ENCODE results near the gene FARS2. TPM values are rescaled to one million over a fixed set of nuclear protein-coding genes. Genes with fewer than 3 reads are reported as not detected.
"Not testable (repeated sequence)": the region's sequence is repeated elsewhere in the genome, so short reads cannot be mapped to it uniquely, and the experiment has no call there.

Gene FARS2
- total and polyA plus RNA-seq, 7 experiments from 2014 or later, result 16.2 to 28.1 (median 20.8) TPM

DNA sequence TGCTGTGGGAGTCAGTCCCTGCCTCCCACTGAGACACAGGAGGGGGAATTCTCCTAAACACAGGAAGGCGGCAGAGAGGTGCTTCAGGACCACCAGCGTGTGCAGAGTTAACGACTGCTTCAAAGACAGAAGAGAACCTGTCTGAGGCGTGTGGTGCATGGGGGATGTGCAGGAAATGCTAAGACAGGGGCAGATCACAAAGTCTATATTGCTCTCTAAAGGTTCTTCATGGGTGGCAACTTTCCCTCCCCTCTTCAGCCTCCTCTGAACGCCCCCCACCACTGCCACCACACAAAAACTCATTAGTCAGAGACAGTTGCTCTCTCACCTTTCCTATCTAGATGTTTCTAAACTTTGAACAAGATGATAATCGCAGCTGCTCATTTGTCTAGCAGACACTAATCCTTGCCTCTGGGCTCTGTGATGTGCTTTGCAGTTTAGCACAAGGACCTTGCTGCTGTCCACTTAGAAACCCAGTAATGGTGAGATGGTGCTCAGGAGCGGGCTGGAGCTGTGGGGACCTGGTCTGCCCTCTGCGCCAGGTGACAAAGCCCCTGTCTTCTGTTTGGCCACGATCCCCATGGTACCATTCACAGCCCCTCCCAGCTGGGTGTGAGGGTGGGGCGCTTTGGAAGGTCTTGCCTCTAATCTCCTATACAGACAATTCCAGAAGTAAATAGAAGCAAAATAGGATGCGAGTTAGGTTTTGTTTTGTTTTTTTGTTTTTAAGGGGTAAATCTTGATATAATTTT lies 525.8 kb downstream of the FARS2 start:
- intact Hi-C loops (cut with micrococcal nuclease), result loop anchor here in 1 of 2 donors (2.0 kb wide), 2 partner anchors 206 to 316 kb away; no protein-coding TSS in a partner anchor
- Mint-ChIP-seq H3K4me1 (peaks cover 0 to 26% (median 23%) of the 10 kb centered on the region in 7 donors), H3K36me3 (peaks cover 0 to 11% (median 3%) of the 10 kb centered on the region in 5 donors), H3K4me3 (peak overlapping the region in 7 of 10 donors; percentile 8 to 56 (median 39)), H3K9me3 (peaks cover 0 to 6% (median 0%) of the 10 kb centered on the region in 11 donors), H3K27me3 (peaks cover 0 to 5% (median 0%) of the 10 kb centered on the region in 5 donors), H3K27ac (peak overlapping the region in 4 of 9 donors; percentile 25 to 85 (median 60))
- POLR2A ChIA-PET, result interaction anchor here (0.7 to 0.9 kb wide), 2 partner anchors 80 to 611 kb away, joined by 3 read pairs; no protein-coding TSS in a partner anchor
- H3K27me3 ChIP-seq (ENCODE audit: control insufficient read depth in 2 of 2, insufficient read depth in 2 of 2, low read length in 2 of 2), result no peaks in the 10 kb centered on the region
- ATAC-seq (no peak), DNase-seq (peak in 5 of 9 donors; percentile 16 to 47 (median 30))
- H3K9me3 ChIP-seq (ENCODE audit: control insufficient read depth in 2 of 3, low read length in 3 of 3), result no peaks in the 10 kb centered on the region
- H3K36me3 ChIP-seq (ENCODE audit: control insufficient read depth in 2 of 3, insufficient read depth in 3 of 3, low read length in 3 of 3), result no peaks in the 10 kb centered on the region
- CTCF ChIA-PET, result no interaction called here
- no peak overlapping the region for H3K4me3 ChIP-seq (ENCODE audit: low read length)
- H3K27ac ChIP-seq (ENCODE audit: low read depth, low read length), result no peak overlapping the region
- H3K4me1 ChIP-seq (ENCODE audit: control insufficient read depth in 2 of 2, insufficient read depth in 2 of 2, low read length in 2 of 2), result peaks cover 0 to 11% of the 10 kb centered on the region in 2 donors

DNA sequence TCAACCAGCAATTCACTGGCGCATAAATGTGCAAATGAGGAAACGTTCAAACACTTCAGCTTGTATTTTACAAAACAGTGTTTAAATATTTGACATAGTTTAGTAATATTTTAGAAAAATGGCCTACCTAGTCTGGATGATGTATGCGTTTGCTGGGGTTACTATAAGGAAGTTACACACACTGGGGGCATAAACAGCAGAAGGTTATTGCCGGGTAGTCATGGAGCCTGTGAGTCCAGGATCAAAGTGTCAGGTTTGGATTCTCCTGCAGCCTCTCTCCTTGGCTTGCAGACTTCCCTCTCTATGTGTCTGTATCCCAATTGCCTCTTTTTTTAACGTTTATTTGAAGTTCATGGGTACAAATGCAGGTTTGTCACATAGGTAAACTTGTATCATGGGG lies 528.1 kb downstream of the FARS2 start:
- H3K27ac Mint-ChIP-seq; POLR2A ChIA-PET; H3K4me3 ChIP-seq (ENCODE audit: low read length); intact Hi-C loops (cut with micrococcal nuclease); H3K36me3 ChIP-seq (ENCODE audit: control insufficient read depth in 2 of 3, insufficient read depth in 3 of 3, low read length in 3 of 3); ATAC-seq; H3K4me3 Mint-ChIP-seq; H3K9me3 ChIP-seq (ENCODE audit: control insufficient read depth in 2 of 3, low read length in 3 of 3); DNase-seq; H3K27me3 ChIP-seq (ENCODE audit: control insufficient read depth in 2 of 2, insufficient read depth in 2 of 2, low read length in 2 of 2); CTCF ChIA-PET; H3K27me3 Mint-ChIP-seq; H3K27ac ChIP-seq (ENCODE audit: low read depth, low read length): not testable (repeated sequence)
- H3K4me1 ChIP-seq (ENCODE audit: control insufficient read depth in 2 of 2, insufficient read depth in 2 of 2, low read length in 2 of 2), result peaks cover 0 to 11% of the 10 kb centered on the region in 2 donors
- Mint-ChIP-seq H3K36me3 (peaks cover 0 to 22% (median 11%) of the 10 kb centered on the region in 5 donors), H3K4me1 (peaks cover 0 to 25% (median 22%) of the 10 kb centered on the region in 7 donors), H3K9me3 (peaks cover 0 to 17% (median 2%) of the 10 kb centered on the region in 11 donors)

DNA sequence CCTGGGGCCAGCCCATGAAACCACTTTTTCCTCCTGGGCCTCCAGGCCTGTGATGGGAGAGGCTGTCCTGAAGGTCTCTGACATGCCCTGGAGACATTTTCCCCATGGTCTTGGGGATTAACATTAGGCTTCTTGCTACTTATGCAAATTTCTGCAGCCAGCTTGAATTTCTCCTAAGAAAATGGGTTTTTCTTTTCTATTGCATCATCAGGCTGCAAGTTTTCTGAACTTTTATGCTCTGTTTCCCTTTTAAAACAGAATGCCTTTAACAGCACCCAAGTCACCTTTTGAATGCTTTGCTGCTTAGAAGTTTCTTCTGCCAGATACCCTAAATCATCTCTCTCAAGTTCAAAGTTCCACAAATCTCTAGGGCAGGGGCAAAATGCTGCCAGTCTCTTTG lies 535.2 kb downstream of the FARS2 start:
- peaks cover 0 to 40% (median 12%) of the 10 kb centered on the region in 11 donors for H3K9me3 Mint-ChIP-seq
- H3K4me1 Mint-ChIP-seq; intact Hi-C loops (cut with micrococcal nuclease); H3K9me3 ChIP-seq (ENCODE audit: control insufficient read depth in 2 of 3, low read length in 3 of 3); CTCF ChIA-PET; H3K4me3 Mint-ChIP-seq; H3K36me3 ChIP-seq (ENCODE audit: control insufficient read depth in 2 of 3, insufficient read depth in 3 of 3, low read length in 3 of 3); DNase-seq; H3K4me3 ChIP-seq (ENCODE audit: low read length); H3K27me3 ChIP-seq (ENCODE audit: control insufficient read depth in 2 of 2, insufficient read depth in 2 of 2, low read length in 2 of 2); H3K27ac Mint-ChIP-seq; H3K27me3 Mint-ChIP-seq; H3K27ac ChIP-seq (ENCODE audit: low read depth, low read length); ATAC-seq; POLR2A ChIA-PET; H3K4me1 ChIP-seq (ENCODE audit: control insufficient read depth in 2 of 2, insufficient read depth in 2 of 2, low read length in 2 of 2): not testable (repeated sequence)
- H3K36me3 Mint-ChIP-seq, result peaks cover 0 to 36% (median 17%) of the 10 kb centered on the region in 5 donors

DNA sequence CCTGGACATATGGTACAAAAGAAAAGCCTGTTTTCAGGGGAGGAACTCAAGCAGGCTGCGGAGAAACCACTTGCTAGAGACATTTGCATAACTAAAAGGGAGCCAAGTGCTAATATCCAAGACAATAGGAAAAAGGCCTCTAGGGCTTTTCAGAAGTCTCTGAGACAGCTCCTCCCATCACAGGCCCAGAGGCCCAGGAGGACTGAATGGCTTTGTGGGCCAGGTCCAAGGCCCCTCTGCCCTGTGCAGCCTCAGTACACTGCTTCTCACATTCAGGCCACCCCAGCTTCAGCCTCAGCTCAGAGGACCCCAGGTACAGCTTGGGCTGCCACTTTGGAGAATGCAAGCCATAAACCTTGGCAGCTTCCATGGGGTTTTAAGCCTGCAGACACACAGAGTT lies 545.1 kb downstream of the FARS2 start:
- POLR2A ChIA-PET, H3K4me3 Mint-ChIP-seq: not testable (repeated sequence)

DNA sequence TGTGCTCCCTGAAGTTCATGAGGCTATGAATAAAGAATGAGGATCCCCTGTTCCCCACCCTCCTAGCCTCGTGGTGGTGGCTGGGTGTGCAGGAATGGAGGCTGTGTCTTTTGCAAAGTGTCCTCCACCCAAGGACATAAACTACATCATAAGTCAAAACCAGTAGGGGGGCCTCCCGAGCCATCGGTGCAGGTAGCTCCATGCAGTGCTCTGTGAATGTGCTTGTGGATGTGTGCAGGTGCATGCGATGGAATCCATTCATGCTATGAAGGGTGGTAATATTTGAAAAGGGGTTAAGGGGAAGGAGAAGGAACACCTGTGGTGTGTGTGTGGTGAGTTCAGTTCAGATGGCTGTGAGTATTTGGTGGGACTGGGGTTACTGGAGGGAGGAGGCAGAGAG lies 548.1 kb downstream of the FARS2 start:
- Mint-ChIP-seq H3K9me3 (peaks cover 5 to 29% (median 11%) of the 10 kb centered on the region in 11 donors), H3K27me3 (peaks cover 0 to 3% (median 0%) of the 10 kb centered on the region in 5 donors), H3K4me1 (peaks cover 16 to 42% (median 26%) of the 10 kb centered on the region in 7 donors), H3K36me3 (peaks cover 6 to 20% (median 8%) of the 10 kb centered on the region in 5 donors), H3K27ac (peak overlapping the region in 7 of 9 donors; percentile 1 to 63 (median 27)), H3K4me3 (peak overlapping the region in 1 of 10 donors; percentile 0)
- no peak overlapping the region for H3K27ac ChIP-seq (ENCODE audit: low read depth, low read length)
- intact Hi-C loops (cut with micrococcal nuclease), result loop anchor here in 1 of 2 donors (1.0 kb wide), 2 partner anchors 248 to 738 kb away; no protein-coding TSS in a partner anchor
- H3K9me3 ChIP-seq (ENCODE audit: control insufficient read depth in 2 of 3, low read length in 3 of 3), result peaks cover 0 to 11% (median 0%) of the 10 kb centered on the region in 3 experiments
- no peak overlapping the region for H3K4me3 ChIP-seq (ENCODE audit: low read length)
- no peaks in the 10 kb centered on the region for H3K27me3 ChIP-seq (ENCODE audit: control insufficient read depth in 2 of 2, insufficient read depth in 2 of 2, low read length in 2 of 2)
- ChIA-PET CTCF (no interaction called here), POLR2A (no interaction called here)
- no peaks in the 10 kb centered on the region for H3K36me3 ChIP-seq (ENCODE audit: control insufficient read depth in 2 of 3, insufficient read depth in 3 of 3, low read length in 3 of 3)
- DNase-seq, result peak in 4 of 9 donors; percentile 20 to 46 (median 30)
- H3K4me1 ChIP-seq (ENCODE audit: control insufficient read depth in 2 of 2, insufficient read depth in 2 of 2, low read length in 2 of 2), result peaks cover 4 to 8% of the 10 kb centered on the region in 2 donors
- ATAC-seq, result peak; percentile 37

More for the DNA sequence above, 545.1 kb downstream of the FARS2 start:
- H3K4me3 ChIP-seq (ENCODE audit: low read length); ATAC-seq; intact Hi-C loops (cut with micrococcal nuclease); H3K27ac ChIP-seq (ENCODE audit: low read depth, low read length); H3K27me3 ChIP-seq (ENCODE audit: control insufficient read depth in 2 of 2, insufficient read depth in 2 of 2, low read length in 2 of 2); H3K27me3 Mint-ChIP-seq; CTCF ChIA-PET; H3K4me1 ChIP-seq (ENCODE audit: control insufficient read depth in 2 of 2, insufficient read depth in 2 of 2, low read length in 2 of 2); H3K36me3 ChIP-seq (ENCODE audit: control insufficient read depth in 2 of 3, insufficient read depth in 3 of 3, low read length in 3 of 3); H3K27ac Mint-ChIP-seq; DNase-seq: not testable (repeated sequence)
- peaks cover 4 to 15% (median 10%) of the 10 kb centered on the region in 5 donors for H3K36me3 Mint-ChIP-seq
- peaks cover 0 to 21% (median 8%) of the 10 kb centered on the region in 11 donors for H3K9me3 Mint-ChIP-seq
- H3K4me1 Mint-ChIP-seq, result peaks cover 7 to 18% (median 10%) of the 10 kb centered on the region in 7 donors
- H3K9me3 ChIP-seq (ENCODE audit: control insufficient read depth in 2 of 3, low read length in 3 of 3), result peaks cover 0 to 11% (median 0%) of the 10 kb centered on the region in 3 experiments

DNA sequence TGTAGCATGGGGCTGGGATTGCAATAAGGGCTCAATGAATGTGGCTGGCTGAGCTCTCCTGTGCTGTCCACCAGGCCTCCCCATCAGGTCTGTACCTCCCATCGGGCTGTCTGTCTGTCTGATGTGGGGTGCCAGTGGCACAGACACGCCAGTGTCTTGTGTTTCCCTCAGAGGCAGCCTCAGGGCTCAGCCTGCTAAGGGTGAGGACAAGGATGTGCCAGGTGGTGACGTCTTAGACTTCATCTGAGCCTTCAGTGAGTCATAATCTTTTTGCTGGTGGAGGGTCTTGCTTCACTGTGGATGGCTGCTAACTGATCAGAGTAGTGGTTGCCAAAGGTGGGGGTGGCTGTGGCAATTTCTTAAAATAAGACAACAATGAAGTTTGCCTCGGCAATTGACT lies 550.7 kb downstream of the FARS2 start:
- DNase-seq (no peak), ATAC-seq (no peak)
- H3K27me3 Mint-ChIP-seq, result peaks cover 0 to 1% (median 0%) of the 10 kb centered on the region in 5 donors
- no peaks in the 10 kb centered on the region for H3K36me3 ChIP-seq (ENCODE audit: control insufficient read depth in 2 of 3, insufficient read depth in 3 of 3, low read length in 3 of 3)
- H3K27ac ChIP-seq (ENCODE audit: low read depth, low read length), result no peak overlapping the region
- H3K27ac Mint-ChIP-seq, result peak overlapping the region in 2 of 9 donors; percentile 25 to 32
- H3K27me3 ChIP-seq (ENCODE audit: control insufficient read depth in 2 of 2, insufficient read depth in 2 of 2, low read length in 2 of 2), result no peaks in the 10 kb centered on the region
- H3K4me1 Mint-ChIP-seq, result peaks cover 17 to 44% (median 28%) of the 10 kb centered on the region in 7 donors
- H3K36me3 Mint-ChIP-seq, result peaks cover 0 to 4% (median 0%) of the 10 kb centered on the region in 5 donors
- no peak overlapping the region for H3K4me3 Mint-ChIP-seq
- intact Hi-C loops (cut with micrococcal nuclease), result loop anchor here (5.0 to 10.0 kb wide), 4 partner anchors 55 to 195 kb away; partner anchors contain the start of gene NRN1 (in 1 of the 2)
- ChIA-PET POLR2A (no interaction called here), CTCF (no interaction called here)
- no peak overlapping the region for H3K4me3 ChIP-seq (ENCODE audit: low read length)
- peaks cover 4 to 12% of the 10 kb centered on the region in 2 donors for H3K4me1 ChIP-seq (ENCODE audit: control insufficient read depth in 2 of 2, insufficient read depth in 2 of 2, low read length in 2 of 2)
- peaks cover 0 to 16% (median 3%) of the 10 kb centered on the region in 11 donors for H3K9me3 Mint-ChIP-seq
- H3K9me3 ChIP-seq (ENCODE audit: control insufficient read depth in 2 of 3, low read length in 3 of 3), result peaks cover 0 to under 1% (median 0%) of the 10 kb centered on the region in 3 experiments

Measured in naive thymus-derived CD4-positive, alpha-beta T cell (primary cell).